Measurements from ENCODE around the gene PRPH2. TPM values are rescaled to one million over a fixed set of nuclear protein-coding genes. Genes with fewer than 3 reads are reported as not detected.
"Not testable (repeated sequence)": the region's sequence is repeated elsewhere in the genome, so short reads cannot be mapped to it uniquely, and the experiment has no call there.

PRPH2 gene
- total RNA-seq, 1 donor from 2014 or later, result not detected

GRCh38 chr6:42735976-42736375 lies 13.6 kb upstream of the PRPH2 start:
- Mint-ChIP-seq H3K4me1 (ENCODE audit: low read depth) (no peaks in the 10 kb centered on the region), H3K36me3 (ENCODE audit: insufficient read depth) (no peaks in the 10 kb centered on the region), H3K4me3 (ENCODE audit: low read depth) (no peak overlapping the region), H3K9me3 (ENCODE audit: low read depth) (no peaks in the 10 kb centered on the region), H3K27me3 (peaks cover 6% of the 10 kb centered on the region), H3K27ac (no peak overlapping the region)
- no peak for DNase-seq (ENCODE audit: low spot score, unreplicated experiment)
- no peak for TF ChIP-seq CTCF (IDR thresholded peaks at IDR 0.05; ENCODE audit: unreplicated experiment)

GRCh38 chr6:42733867-42734481 lies 11.6 kb upstream of the PRPH2 start:
- H3K4me1 Mint-ChIP-seq (ENCODE audit: low read depth); DNase-seq (ENCODE audit: low spot score, unreplicated experiment); H3K36me3 Mint-ChIP-seq (ENCODE audit: insufficient read depth); H3K9me3 Mint-ChIP-seq (ENCODE audit: low read depth); H3K27me3 Mint-ChIP-seq; H3K4me3 Mint-ChIP-seq (ENCODE audit: low read depth); H3K27ac Mint-ChIP-seq: not testable (repeated sequence)

GRCh38 chr6:42729731-42730130 lies 7.3 kb upstream of the PRPH2 start:
- Mint-ChIP-seq H3K27me3 (no peaks in the 10 kb centered on the region), H3K4me3 (ENCODE audit: low read depth) (no peak overlapping the region), H3K9me3 (ENCODE audit: low read depth) (no peaks in the 10 kb centered on the region), H3K4me1 (ENCODE audit: low read depth) (no peaks in the 10 kb centered on the region), H3K27ac (no peak overlapping the region), H3K36me3 (ENCODE audit: insufficient read depth) (no peaks in the 10 kb centered on the region)
- no peak for DNase-seq (ENCODE audit: low spot score, unreplicated experiment)
- no peak for TF ChIP-seq CTCF (IDR thresholded peaks at IDR 0.05; ENCODE audit: unreplicated experiment)

GRCh38 chr6:42727627-42728026 lies 5.2 kb upstream of the PRPH2 start:
- no peak overlapping the region for H3K4me3 Mint-ChIP-seq (ENCODE audit: low read depth)
- no peaks in the 10 kb centered on the region for H3K36me3 Mint-ChIP-seq (ENCODE audit: insufficient read depth)
- H3K4me1 Mint-ChIP-seq (ENCODE audit: low read depth), result no peaks in the 10 kb centered on the region
- H3K9me3 Mint-ChIP-seq (ENCODE audit: low read depth), result no peaks in the 10 kb centered on the region
- no peaks in the 10 kb centered on the region for H3K27me3 Mint-ChIP-seq
- DNase-seq (ENCODE audit: low spot score, unreplicated experiment), result no peak
- no peak overlapping the region for H3K27ac Mint-ChIP-seq
- no peak for TF ChIP-seq CTCF (IDR thresholded peaks at IDR 0.05; ENCODE audit: unreplicated experiment)

- no peaks in the 10 kb centered on the region for H3K4me1 Mint-ChIP-seq (ENCODE audit: low read depth)
- H3K4me3 Mint-ChIP-seq (ENCODE audit: low read depth), result no peak overlapping the region
- TF ChIP-seq CTCF (IDR thresholded peaks at IDR 0.05; ENCODE audit: unreplicated experiment), result no peak
- no peak for DNase-seq (ENCODE audit: low spot score, unreplicated experiment)
- H3K36me3 Mint-ChIP-seq (ENCODE audit: insufficient read depth), result no peaks in the 10 kb centered on the region
- no peaks in the 10 kb centered on the region for H3K9me3 Mint-ChIP-seq (ENCODE audit: low read depth)
- no peak overlapping the region for H3K27ac Mint-ChIP-seq
- H3K27me3 Mint-ChIP-seq, result no peaks in the 10 kb centered on the region
These were observed 4.8 kb upstream of the PRPH2 start for GRCh38 chr6:42727087-42727611.

GRCh38 chr6:42726485-42727086 lies 4.2 kb upstream of the PRPH2 start:
- H3K4me1 Mint-ChIP-seq (ENCODE audit: low read depth), result no peaks in the 10 kb centered on the region
- H3K27ac Mint-ChIP-seq, result no peak overlapping the region
- TF ChIP-seq CTCF (IDR thresholded peaks at IDR 0.05; ENCODE audit: unreplicated experiment), result peak; percentile 87
- H3K4me3 Mint-ChIP-seq (ENCODE audit: low read depth), result no peak overlapping the region
- DNase-seq (ENCODE audit: low spot score, unreplicated experiment), result no peak
- H3K36me3 Mint-ChIP-seq (ENCODE audit: insufficient read depth), result no peaks in the 10 kb centered on the region
- H3K9me3 Mint-ChIP-seq (ENCODE audit: low read depth), result no peaks in the 10 kb centered on the region
- no peaks in the 10 kb centered on the region for H3K27me3 Mint-ChIP-seq
